Femur (tissue), 1 donor: ENCODE data around the gene NXPH3.

Source experiments
- DNase-seq: peaks from one replicate; pipeline ENCODE4 v3.0.0-alpha.2; 2017

Gene NXPH3

GRCh38 chr17:49576088-49576916, 631 bp downstream of the NXPH3 start:
- peak; percentile 66 for DNase-seq

GRCh38 chr17:49576917-49577649, 1.4 kb downstream of the NXPH3 start:
- no peak for DNase-seq

- DNase-seq = no peak
These were observed 1.9 kb downstream of the NXPH3 start for GRCh38 chr17:49577650-49577934.

GRCh38 chr17:49577963-49578362, 2.3 kb downstream of the NXPH3 start:
- DNase-seq = no peak

GRCh38 chr17:49578414-49578813, 2.7 kb downstream of the NXPH3 start:
- DNase-seq = no peak

GRCh38 chr17:49578952-49579500, 3.4 kb downstream of the NXPH3 start:
- no peak for DNase-seq

GRCh38 chr17:49579522-49579921, 3.9 kb downstream of the NXPH3 start:
- no peak for DNase-seq

- DNase-seq = no peak
These were observed 4.5 kb downstream of the NXPH3 start for GRCh38 chr17:49580055-49580721.

GRCh38 chr17:49580981-49581647, 5.4 kb downstream of the NXPH3 start:
- no peak for DNase-seq

GRCh38 chr17:49581648-49581998, 6.0 kb downstream of the NXPH3 start:
- no peak for DNase-seq

- DNase-seq = no peak
These were observed 6.5 kb downstream of the NXPH3 start for GRCh38 chr17:49582055-49582722.

- DNase-seq = no peak
These were observed 7.1 kb downstream of the NXPH3 start for GRCh38 chr17:49582789-49583188.

GRCh38 chr17:49583226-49583625, 7.6 kb downstream of the NXPH3 start:
- no peak for DNase-seq

- no peak for DNase-seq
These were observed 8.2 kb downstream of the NXPH3 start for GRCh38 chr17:49583889-49584288.

GRCh38 chr17:49585422-49586027, 9.9 kb downstream of the NXPH3 start:
- DNase-seq = no peak

GRCh38 chr17:49587366-49588073, 11.8 kb downstream of the NXPH3 start:
- DNase-seq = no peak

GRCh38 chr17:49588312-49588711, 12.6 kb downstream of the NXPH3 start:
- no peak for DNase-seq

- DNase-seq = peak; percentile 0
These were observed 13.3 kb downstream of the NXPH3 start for GRCh38 chr17:49588726-49589576.

- no peak for DNase-seq
These were observed 13.9 kb downstream of the NXPH3 start for GRCh38 chr17:49589577-49589927.

GRCh38 chr17:49590874-49591273, 15.2 kb downstream of the NXPH3 start:
- no peak for DNase-seq

GRCh38 chr17:49592263-49592662, 16.6 kb downstream of the NXPH3 start:
- DNase-seq = no peak
